WTC11 (cell line): Measurements from ENCODE around the gene IL11RA. TPM values are rescaled to one million over a fixed set of nuclear protein-coding genes. Genes with fewer than 3 reads are reported as not detected.

Source experiments
- ATF1 ChIP-seq: sonication (generic); formaldehyde crosslinking; IDR thresholded peaks from 2 replicates; pipeline ENCODE4 v1.8.1; 2023; ENCODE audit warnings: mild to moderate bottlenecking, moderate library complexity, missing genetic modification reagents
- CBFB ChIP-seq: sonication (generic); formaldehyde crosslinking; IDR thresholded peaks from 2 replicates; pipeline ENCODE4 v1.8.1; 2022; ENCODE audit warnings: mild to moderate bottlenecking, low read depth, missing genetic modification reagents
- ETV6 ChIP-seq: sonication (generic); formaldehyde crosslinking; IDR thresholded peaks from 2 replicates; pipeline ENCODE4 v1.8.1; 2022; ENCODE audit warnings: mild to moderate bottlenecking, missing genetic modification reagents
- GABPB1 ChIP-seq: sonication (generic); formaldehyde crosslinking; IDR thresholded peaks from 2 replicates; pipeline ENCODE4 v1.8.1; 2023; ENCODE audit warnings: mild to moderate bottlenecking, missing genetic modification reagents
- GRHL2 ChIP-seq: fragments of 250-450 bp; sonication (Bioruptor Pico); IDR thresholded peaks from 2 replicates; pipeline ENCODE4 v1.8.0; 2022; ENCODE audit warnings: mild to moderate bottlenecking, moderate library complexity; ENCODE audit not compliant: insufficient replicate concordance, severe bottlenecking
- JAZF1 ChIP-seq: fragments of 250-450 bp; sonication (Bioruptor Pico); IDR thresholded peaks from 2 replicates; pipeline ENCODE4 v1.9.0; 2021; ENCODE audit warnings: moderate library complexity, mild to moderate bottlenecking, inconsistent platforms
- JUN ChIP-seq: sonication (generic); formaldehyde crosslinking; IDR thresholded peaks from 2 replicates; pipeline ENCODE4 v1.8.0; 2023; ENCODE audit warnings: mild to moderate bottlenecking, missing genetic modification reagents
- NR3C1 ChIP-seq: sonication (generic); formaldehyde crosslinking; conservative IDR thresholded peaks from 2 replicates; pipeline ENCODE4 v1.8.1; 2023; ENCODE audit warnings: low read depth, mild to moderate bottlenecking, missing genetic modification reagents
- PRRX2 ChIP-seq: fragments of 250-450 bp; sonication (Bioruptor Pico); IDR thresholded peaks from 2 replicates; pipeline ENCODE4 v1.8.0; 2021; ENCODE audit warnings: mild to moderate bottlenecking
- RELA ChIP-seq: sonication (generic); formaldehyde crosslinking; IDR thresholded peaks from 2 replicates; pipeline ENCODE4 v1.8.1; 2022; ENCODE audit warnings: missing genetic modification reagents, mild to moderate bottlenecking, borderline replicate concordance
- SOX15 ChIP-seq: fragments of 250-450 bp; sonication (Bioruptor Pico); IDR thresholded peaks from 2 replicates; pipeline ENCODE4 v1.9.0; 2021; ENCODE audit warnings: mild to moderate bottlenecking
- TCF7 ChIP-seq: sonication (generic); formaldehyde crosslinking; IDR thresholded peaks from 2 replicates; pipeline ENCODE4 v1.8.0; 2022; ENCODE audit warnings: mild to moderate bottlenecking, low read depth, missing genetic modification reagents, moderate library complexity
- TEAD4 ChIP-seq: sonication (generic); formaldehyde crosslinking; IDR thresholded peaks from 2 replicates; pipeline ENCODE4 v1.8.0; 2022; ENCODE audit warnings: mild to moderate bottlenecking, missing genetic modification reagents
- TP53 ChIP-seq: sonication (generic); formaldehyde crosslinking; IDR thresholded peaks from 2 replicates; pipeline ENCODE4 v1.8.1; 2023; ENCODE audit warnings: mild to moderate bottlenecking, missing genetic modification reagents
- ZNF121 ChIP-seq: sonication (generic); formaldehyde crosslinking; IDR thresholded peaks from 2 replicates; pipeline ENCODE4 v1.8.0; 2023; ENCODE audit warnings: missing genetic modification reagents
- ZNF396 ChIP-seq: fragments of 250-450 bp; sonication (Bioruptor Pico); IDR thresholded peaks from 2 replicates; pipeline ENCODE4 v1.8.0; 2021; ENCODE audit warnings: mild to moderate bottlenecking, moderate library complexity, borderline replicate concordance
- total RNA-seq: library from RNA; stranded (reverse); gene quantifications from 3 replicates; pipeline ENCODE4 v1.2.3, GENCODE V29; 2021
- TF ChIP-seq, protein P1 (sequence below): sonication (generic); formaldehyde crosslinking; IDR thresholded peaks from 2 replicates; pipeline ENCODE4 v1.8.0; 2022; ENCODE audit warnings: mild to moderate bottlenecking, missing genetic modification reagents
- TF ChIP-seq, protein P2 (sequence below): sonication (generic); formaldehyde crosslinking; IDR thresholded peaks from 2 replicates; pipeline ENCODE4 v1.8.1; 2023; ENCODE audit warnings: mild to moderate bottlenecking, moderate library complexity, missing genetic modification reagents
- TF ChIP-seq, protein P3 (sequence below): sonication (generic); formaldehyde crosslinking; IDR thresholded peaks from 2 replicates; pipeline ENCODE4 v1.8.0; 2022; ENCODE audit warnings: mild to moderate bottlenecking, missing genetic modification reagents
- TF ChIP-seq, protein P4 (sequence below): sonication (generic); formaldehyde crosslinking; IDR thresholded peaks from 2 replicates; pipeline ENCODE4 v1.8.1; 2023; ENCODE audit warnings: mild to moderate bottlenecking, missing genetic modification reagents
- TF ChIP-seq, protein P5 (sequence below): sonication (generic); formaldehyde crosslinking; IDR thresholded peaks from 2 replicates; pipeline ENCODE4 v1.8.1; 2023; ENCODE audit warnings: mild to moderate bottlenecking, missing genetic modification reagents
- TF ChIP-seq, protein P6 (sequence below): sonication (generic); formaldehyde crosslinking; IDR thresholded peaks from 2 replicates; pipeline ENCODE4 v1.8.1; 2023; ENCODE audit warnings: mild to moderate bottlenecking, missing genetic modification reagents, moderate library complexity
- TF ChIP-seq, protein P7 (sequence below): sonication (generic); formaldehyde crosslinking; conservative IDR thresholded peaks from 2 replicates; pipeline ENCODE4 v1.8.1; 2022; ENCODE audit warnings: mild to moderate bottlenecking, missing genetic modification reagents
- TF ChIP-seq, protein P8 (sequence below): sonication (generic); formaldehyde crosslinking; IDR thresholded peaks from 2 replicates; pipeline ENCODE4 v1.8.1; 2023; ENCODE audit warnings: mild to moderate bottlenecking, missing genetic modification reagents, borderline replicate concordance
- TF ChIP-seq, protein P9 (sequence below): sonication (generic); formaldehyde crosslinking; IDR thresholded peaks from 2 replicates; pipeline ENCODE4 v1.8.1; 2023; ENCODE audit warnings: mild to moderate bottlenecking, missing genetic modification reagents, moderate library complexity

Gene IL11RA
- total RNA-seq, 1 experiment from 2014 or later: 8.6 TPM

DNA sequence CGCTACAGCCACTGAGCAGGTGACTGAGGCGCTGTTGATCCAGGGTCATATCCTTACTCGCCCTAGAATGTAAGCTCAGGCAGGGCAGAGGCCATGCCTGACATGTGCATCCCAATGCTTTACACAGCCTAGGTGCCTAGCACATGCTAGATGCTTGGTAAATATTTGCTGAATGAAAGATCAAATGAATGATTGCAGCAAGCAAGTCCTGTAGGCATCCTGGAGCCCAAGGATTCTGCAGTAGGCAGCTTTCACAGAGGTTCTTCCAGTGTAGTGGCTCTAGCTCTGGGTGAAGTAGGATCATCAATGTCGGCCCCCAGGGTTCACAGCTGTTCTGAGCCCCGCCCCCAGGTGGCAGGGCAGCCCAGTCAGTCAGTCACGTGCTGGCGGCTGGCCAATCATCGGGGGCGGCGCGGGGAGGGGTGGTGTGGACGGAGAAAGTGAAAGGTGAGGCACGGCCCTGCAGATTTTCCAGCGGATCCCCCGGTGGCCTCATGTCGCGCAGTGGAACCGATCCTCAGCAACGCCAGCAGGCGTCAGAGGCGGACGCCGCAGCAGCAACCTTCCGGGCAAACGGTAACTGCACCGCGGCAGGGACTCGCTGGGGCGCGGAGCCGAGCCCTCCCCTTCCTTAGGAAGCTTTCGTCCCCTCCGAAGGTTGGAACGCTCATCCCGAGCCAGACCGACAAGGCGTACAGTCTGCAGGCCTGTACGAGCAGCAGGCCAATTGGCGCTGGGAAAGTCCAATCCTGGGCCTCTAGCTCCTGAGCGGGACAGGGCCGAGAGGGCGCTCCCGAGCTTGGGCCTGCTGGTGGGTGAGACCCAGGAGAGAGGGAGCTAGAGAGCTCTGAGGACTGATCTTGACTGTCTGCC, 5.5 kb upstream of the IL11RA start, which contains the start of gene GALT (continued):
- TF ChIP-seq, protein P1, sequence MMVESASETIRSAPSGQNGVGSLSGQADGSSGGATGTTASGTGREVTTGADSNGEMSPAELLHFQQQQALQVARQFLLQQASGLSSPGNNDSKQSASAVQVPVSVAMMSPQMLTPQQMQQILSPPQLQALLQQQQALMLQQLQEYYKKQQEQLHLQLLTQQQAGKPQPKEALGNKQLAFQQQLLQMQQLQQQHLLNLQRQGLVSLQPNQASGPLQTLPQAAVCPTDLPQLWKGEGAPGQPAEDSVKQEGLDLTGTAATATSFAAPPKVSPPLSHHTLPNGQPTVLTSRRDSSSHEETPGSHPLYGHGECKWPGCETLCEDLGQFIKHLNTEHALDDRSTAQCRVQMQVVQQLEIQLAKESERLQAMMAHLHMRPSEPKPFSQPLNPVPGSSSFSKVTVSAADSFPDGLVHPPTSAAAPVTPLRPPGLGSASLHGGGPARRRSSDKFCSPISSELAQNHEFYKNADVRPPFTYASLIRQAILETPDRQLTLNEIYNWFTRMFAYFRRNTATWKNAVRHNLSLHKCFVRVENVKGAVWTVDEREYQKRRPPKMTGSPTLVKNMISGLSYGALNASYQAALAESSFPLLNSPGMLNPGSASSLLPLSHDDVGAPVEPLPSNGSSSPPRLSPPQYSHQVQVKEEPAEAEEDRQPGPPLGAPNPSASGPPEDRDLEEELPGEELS (CRISPR knock-in tag): 0 out of 2 replicates have a peak, but pooled peaks have one; percentile 17
- TF ChIP-seq GABPB1 (no peak), ATF1 (CRISPR knock-in tag) (no peak), PRRX2 (CRISPR knock-in tag) (no peak), ETV6 (CRISPR knock-in tag) (0 out of 2 replicates have a peak, but pooled peaks have one; percentile 59), JUN (CRISPR knock-in tag) (no peak; the same call in 1 of the 2 replicates), ZNF396 (no peak), RELA (CRISPR knock-in tag) (no peak), NR3C1 (CRISPR knock-in tag) (no peak), JAZF1 (CRISPR knock-in tag) (no peak), TCF7 (no peak), TP53 (CRISPR knock-in tag) (no peak; the same call in 1 of the 2 replicates), GRHL2 (CRISPR knock-in tag) (no peak), ZNF121 (peak; percentile 77), CBFB (CRISPR knock-in tag) (peak; percentile 79; the same call in 1 of the 2 replicates), SOX15 (CRISPR knock-in tag) (no peak), TEAD4 (CRISPR knock-in tag) (0 out of 2 replicates have a peak, but pooled peaks have one; percentile 17)
- TF ChIP-seq, protein P2, sequence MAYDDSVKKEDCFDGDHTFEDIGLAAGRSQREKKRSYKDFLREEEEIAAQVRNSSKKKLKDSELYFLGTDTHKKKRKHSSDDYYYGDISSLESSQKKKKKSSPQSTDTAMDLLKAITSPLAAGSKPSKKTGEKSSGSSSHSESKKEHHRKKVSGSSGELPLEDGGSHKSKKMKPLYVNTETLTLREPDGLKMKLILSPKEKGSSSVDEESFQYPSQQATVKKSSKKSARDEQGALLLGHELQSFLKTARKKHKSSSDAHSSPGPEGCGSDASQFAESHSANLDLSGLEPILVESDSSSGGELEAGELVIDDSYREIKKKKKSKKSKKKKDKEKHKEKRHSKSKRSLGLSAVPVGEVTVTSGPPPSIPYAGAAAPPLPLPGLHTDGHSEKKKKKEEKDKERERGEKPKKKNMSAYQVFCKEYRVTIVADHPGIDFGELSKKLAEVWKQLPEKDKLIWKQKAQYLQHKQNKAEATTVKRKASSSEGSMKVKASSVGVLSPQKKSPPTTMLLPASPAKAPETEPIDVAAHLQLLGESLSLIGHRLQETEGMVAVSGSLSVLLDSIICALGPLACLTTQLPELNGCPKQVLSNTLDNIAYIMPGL (CRISPR knock-in tag): peak; percentile 96
- TF ChIP-seq, protein P3, sequence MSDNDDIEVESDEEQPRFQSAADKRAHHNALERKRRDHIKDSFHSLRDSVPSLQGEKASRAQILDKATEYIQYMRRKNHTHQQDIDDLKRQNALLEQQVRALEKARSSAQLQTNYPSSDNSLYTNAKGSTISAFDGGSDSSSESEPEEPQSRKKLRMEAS (CRISPR knock-in tag): peak; percentile 87
- TF ChIP-seq, protein P4, sequence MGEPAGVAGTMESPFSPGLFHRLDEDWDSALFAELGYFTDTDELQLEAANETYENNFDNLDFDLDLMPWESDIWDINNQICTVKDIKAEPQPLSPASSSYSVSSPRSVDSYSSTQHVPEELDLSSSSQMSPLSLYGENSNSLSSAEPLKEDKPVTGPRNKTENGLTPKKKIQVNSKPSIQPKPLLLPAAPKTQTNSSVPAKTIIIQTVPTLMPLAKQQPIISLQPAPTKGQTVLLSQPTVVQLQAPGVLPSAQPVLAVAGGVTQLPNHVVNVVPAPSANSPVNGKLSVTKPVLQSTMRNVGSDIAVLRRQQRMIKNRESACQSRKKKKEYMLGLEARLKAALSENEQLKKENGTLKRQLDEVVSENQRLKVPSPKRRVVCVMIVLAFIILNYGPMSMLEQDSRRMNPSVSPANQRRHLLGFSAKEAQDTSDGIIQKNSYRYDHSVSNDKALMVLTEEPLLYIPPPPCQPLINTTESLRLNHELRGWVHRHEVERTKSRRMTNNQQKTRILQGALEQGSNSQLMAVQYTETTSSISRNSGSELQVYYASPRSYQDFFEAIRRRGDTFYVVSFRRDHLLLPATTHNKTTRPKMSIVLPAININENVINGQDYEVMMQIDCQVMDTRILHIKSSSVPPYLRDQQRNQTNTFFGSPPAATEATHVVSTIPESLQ (CRISPR knock-in tag): no peak
- TF ChIP-seq, protein P5, sequence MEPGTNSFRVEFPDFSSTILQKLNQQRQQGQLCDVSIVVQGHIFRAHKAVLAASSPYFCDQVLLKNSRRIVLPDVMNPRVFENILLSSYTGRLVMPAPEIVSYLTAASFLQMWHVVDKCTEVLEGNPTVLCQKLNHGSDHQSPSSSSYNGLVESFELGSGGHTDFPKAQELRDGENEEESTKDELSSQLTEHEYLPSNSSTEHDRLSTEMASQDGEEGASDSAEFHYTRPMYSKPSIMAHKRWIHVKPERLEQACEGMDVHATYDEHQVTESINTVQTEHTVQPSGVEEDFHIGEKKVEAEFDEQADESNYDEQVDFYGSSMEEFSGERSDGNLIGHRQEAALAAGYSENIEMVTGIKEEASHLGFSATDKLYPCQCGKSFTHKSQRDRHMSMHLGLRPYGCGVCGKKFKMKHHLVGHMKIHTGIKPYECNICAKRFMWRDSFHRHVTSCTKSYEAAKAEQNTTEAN (CRISPR knock-in tag): no peak; the same call in 1 of the 2 replicates
- TF ChIP-seq, protein P6, sequence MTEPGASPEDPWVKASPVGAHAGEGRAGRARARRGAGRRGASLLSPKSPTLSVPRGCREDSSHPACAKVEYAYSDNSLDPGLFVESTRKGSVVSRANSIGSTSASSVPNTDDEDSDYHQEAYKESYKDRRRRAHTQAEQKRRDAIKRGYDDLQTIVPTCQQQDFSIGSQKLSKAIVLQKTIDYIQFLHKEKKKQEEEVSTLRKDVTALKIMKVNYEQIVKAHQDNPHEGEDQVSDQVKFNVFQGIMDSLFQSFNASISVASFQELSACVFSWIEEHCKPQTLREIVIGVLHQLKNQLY (CRISPR knock-in tag): no peak
- TF ChIP-seq, protein P7, sequence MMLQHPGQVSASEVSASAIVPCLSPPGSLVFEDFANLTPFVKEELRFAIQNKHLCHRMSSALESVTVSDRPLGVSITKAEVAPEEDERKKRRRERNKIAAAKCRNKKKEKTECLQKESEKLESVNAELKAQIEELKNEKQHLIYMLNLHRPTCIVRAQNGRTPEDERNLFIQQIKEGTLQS (CRISPR knock-in tag): no peak
- TF ChIP-seq, protein P8, sequence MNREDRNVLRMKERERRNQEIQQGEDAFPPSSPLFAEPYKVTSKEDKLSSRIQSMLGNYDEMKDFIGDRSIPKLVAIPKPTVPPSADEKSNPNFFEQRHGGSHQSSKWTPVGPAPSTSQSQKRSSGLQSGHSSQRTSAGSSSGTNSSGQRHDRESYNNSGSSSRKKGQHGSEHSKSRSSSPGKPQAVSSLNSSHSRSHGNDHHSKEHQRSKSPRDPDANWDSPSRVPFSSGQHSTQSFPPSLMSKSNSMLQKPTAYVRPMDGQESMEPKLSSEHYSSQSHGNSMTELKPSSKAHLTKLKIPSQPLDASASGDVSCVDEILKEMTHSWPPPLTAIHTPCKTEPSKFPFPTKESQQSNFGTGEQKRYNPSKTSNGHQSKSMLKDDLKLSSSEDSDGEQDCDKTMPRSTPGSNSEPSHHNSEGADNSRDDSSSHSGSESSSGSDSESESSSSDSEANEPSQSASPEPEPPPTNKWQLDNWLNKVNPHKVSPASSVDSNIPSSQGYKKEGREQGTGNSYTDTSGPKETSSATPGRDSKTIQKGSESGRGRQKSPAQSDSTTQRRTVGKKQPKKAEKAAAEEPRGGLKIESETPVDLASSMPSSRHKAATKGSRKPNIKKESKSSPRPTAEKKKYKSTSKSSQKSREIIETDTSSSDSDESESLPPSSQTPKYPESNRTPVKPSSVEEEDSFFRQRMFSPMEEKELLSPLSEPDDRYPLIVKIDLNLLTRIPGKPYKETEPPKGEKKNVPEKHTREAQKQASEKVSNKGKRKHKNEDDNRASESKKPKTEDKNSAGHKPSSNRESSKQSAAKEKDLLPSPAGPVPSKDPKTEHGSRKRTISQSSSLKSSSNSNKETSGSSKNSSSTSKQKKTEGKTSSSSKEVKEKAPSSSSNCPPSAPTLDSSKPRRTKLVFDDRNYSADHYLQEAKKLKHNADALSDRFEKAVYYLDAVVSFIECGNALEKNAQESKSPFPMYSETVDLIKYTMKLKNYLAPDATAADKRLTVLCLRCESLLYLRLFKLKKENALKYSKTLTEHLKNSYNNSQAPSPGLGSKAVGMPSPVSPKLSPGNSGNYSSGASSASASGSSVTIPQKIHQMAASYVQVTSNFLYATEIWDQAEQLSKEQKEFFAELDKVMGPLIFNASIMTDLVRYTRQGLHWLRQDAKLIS (CRISPR knock-in tag): no peak
- TF ChIP-seq, protein P9, sequence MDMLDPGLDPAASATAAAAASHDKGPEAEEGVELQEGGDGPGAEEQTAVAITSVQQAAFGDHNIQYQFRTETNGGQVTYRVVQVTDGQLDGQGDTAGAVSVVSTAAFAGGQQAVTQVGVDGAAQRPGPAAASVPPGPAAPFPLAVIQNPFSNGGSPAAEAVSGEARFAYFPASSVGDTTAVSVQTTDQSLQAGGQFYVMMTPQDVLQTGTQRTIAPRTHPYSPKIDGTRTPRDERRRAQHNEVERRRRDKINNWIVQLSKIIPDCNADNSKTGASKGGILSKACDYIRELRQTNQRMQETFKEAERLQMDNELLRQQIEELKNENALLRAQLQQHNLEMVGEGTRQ (CRISPR knock-in tag): peak; percentile 100
